Bronchial smooth muscle cell (primary cell): ENCODE data around the gene ZNF506. TPM values are rescaled to one million over a fixed set of nuclear protein-coding genes. Genes with fewer than 3 reads are reported as not detected.

Experiments used
- total RNA-seq: library from RNA; depleted of rRNA; stranded (reverse); fragments of >200 nt; gene quantifications from 2 replicates; pipeline ENCODE4 v1.2.1, GENCODE V29; 2014

The ZNF506 gene
- 7.0 and 9.3 TPM in 2 replicates for total RNA-seq

GRCh38 chr19:19821366-19821951 is at the start of gene ZNF506:
Gene ZNF506 (minus strand): TSS chr19:19821750. CDS start chr19:19821603, 147 bp downstream.

DNA sequence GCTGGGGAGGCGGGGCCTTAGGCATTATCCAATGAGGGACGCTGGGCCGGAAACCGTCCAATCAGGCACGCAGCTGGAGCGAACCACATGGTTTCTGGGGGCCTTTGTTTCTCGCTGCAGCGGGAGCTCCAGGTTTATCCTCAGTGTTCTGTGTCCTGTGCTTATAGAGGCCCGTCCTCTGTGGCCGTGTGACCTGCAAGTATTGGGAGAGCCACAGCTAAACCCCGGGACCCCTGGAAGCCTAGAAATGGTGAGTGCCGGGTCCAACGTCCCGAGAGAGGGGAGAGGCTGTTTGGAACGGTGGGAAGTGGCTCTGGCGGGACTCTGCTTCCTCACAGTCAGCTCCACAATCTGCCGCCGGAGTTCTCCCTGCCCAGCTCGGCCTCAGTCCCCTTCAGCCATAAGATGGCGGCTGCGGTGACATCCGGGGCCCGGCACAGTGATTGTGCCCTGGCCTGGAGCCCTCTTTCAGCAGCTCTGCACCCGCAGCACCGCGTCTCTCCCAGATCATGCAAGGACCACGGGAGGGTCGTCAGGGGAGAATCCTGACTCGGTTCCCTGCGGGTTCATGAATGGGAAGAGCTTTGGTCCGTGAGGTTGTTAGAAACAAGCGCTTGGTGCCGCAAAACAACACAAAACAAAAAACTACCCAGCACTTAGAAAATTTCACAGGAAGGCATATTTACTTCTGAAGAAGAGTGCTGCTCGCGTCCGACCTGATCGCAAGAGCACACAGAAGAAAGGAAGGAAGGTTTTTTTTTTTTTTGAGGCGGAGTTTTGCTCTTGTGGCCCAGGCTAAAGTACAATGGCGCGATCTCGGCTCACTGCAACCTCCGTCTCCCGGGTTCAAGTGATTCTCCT is 44.4 kb upstream of the ZNF506 start, which contains the start of gene ZNF253:
TSS of gene ZNF253 (plus strand) at position 133 of the 861 bp plus-strand sequence. CDS start at position 248, 115 bp downstream.

Other genes with a start within 250 kb of the ZNF506 start
- gene PBX4, start 203.1 kb downstream of the ZNF506 start, total RNA-seq = 2.2 and 3.0 TPM in 2 replicates
- 0.52 and 1.9 TPM in 2 replicates for gene LPAR2, start 193.5 kb downstream of the ZNF506 start, total RNA-seq
- gene GMIP, start 178.1 kb downstream of the ZNF506 start, total RNA-seq = 1.9 and 4.9 TPM in 2 replicates
- gene ATP13A1, start 158.1 kb downstream of the ZNF506 start, total RNA-seq = 19.7 and 21.6 TPM in 2 replicates
- gene ZNF101, start 152.9 kb downstream of the ZNF506 start, total RNA-seq = 3.6 and 4.9 TPM in 2 replicates
- gene ZNF14, start 88.6 kb downstream of the ZNF506 start, total RNA-seq = 3.3 and 5.4 TPM in 2 replicates
- gene ZNF253, start 44.1 kb upstream of the ZNF506 start, total RNA-seq = 2.1 and 2.5 TPM in 2 replicates
- gene ZNF93, start 79.2 kb upstream of the ZNF506 start, total RNA-seq = 1.7 and 2.0 TPM in 2 replicates
- 1.0 and 1.6 TPM in 2 replicates for gene ZNF682, start 217.8 kb upstream of the ZNF506 start, total RNA-seq